A549 (cell line): ENCODE data around the gene WDFY2. TPM values are rescaled to one million over a fixed set of nuclear protein-coding genes. Genes with fewer than 3 reads are reported as not detected.

ENCODE experiments used
- ATAC-seq, 2 experiments: fragments of 200-7000 bp in 1 of 2; fragments of >200 bp in 1 of 2; cut with Nextera tagmentation in 1 of 2; cut with Tn5 transposase in 1 of 2; 3 replicates each; pipeline versions ENCODE4 v1.8.0 to v1.9.1; 2018 to 2020; ENCODE audit warnings: mild to moderate bottlenecking in 1 of 2, moderate library complexity in 1 of 2
- CTCF ChIA-PET: fragments of 300-600 bp; sonication (Branson Sonifier 250); formaldehyde crosslinking; extraction: SDS; loops from one replicate; lab custom pipeline; 2021; ENCODE audit warnings: antibody characterized with exemption, inconsistent platforms; lab: Yijun Ruan, JAX
- POLR2A ChIA-PET: fragments of 350-600 bp; formaldehyde crosslinking; extraction: SDS; loops from one replicate; lab custom pipeline; 2021; ENCODE audit warnings: antibody characterized with exemption, inconsistent platforms; lab: Yijun Ruan, JAX
- DNase-seq, 2 experiments: peaks; one replicate each; pipeline versions ENCODE4 v3.0.0 to v3.0.0-alpha.2; 2011 to 2016; ENCODE audit warnings: low read depth in 1 of 2, low spot score in 1 of 2
- FAIRE-seq: peaks from 2 replicates; lab custom pipeline; 2011; peaks lifted over from hg19 to GRCh38; lab: Jason Lieb, UNC
- H3K27ac ChIP-seq, 2 experiments: fragments of >200 bp; sonication (Bioruptor Twin); formaldehyde crosslinking; 3 replicates each; pipeline ENCODE4 v1.5.1; 2016 to 2017
- H3K4me1 ChIP-seq: fragments of >200 bp; sonication (Bioruptor Twin); formaldehyde crosslinking; 3 replicates; pipeline ENCODE4 v1.6.1; 2016
- H3K4me2 ChIP-seq: fragments of >200 bp; sonication (Bioruptor Twin); formaldehyde crosslinking; 3 replicates; pipeline ENCODE4 v1.6.1; 2016
- H3K4me3 ChIP-seq: fragments of >200 bp; sonication (Bioruptor Twin); formaldehyde crosslinking; 3 replicates; pipeline ENCODE4 v1.5.1; 2016
- H3K9me3 ChIP-seq: fragments of >200 bp; sonication (Bioruptor Twin); formaldehyde crosslinking; 3 replicates; pipeline ENCODE4 v1.6.1; 2016
- BHLHE40 ChIP-seq: IDR thresholded peaks from 2 replicates; pipeline ENCODE4 v1.6.1; 2012; ENCODE audit warnings: low read depth, low read length, inconsistent platforms
- CBX2 ChIP-seq: fragments of 200-600 bp; sonication (generic); IDR thresholded peaks from 2 replicates; pipeline ENCODE4 v1.6.1; 2016; ENCODE audit warnings: low read depth, mild to moderate bottlenecking, borderline replicate concordance
- CBX8 ChIP-seq: fragments of 200-600 bp; sonication (generic); IDR thresholded peaks from 2 replicates; pipeline ENCODE4 v1.6.1; 2016
- CHD2 ChIP-seq: fragments of 150-350 bp; IDR thresholded peaks from 2 replicates; pipeline ENCODE4 v1.6.1; 2014; ENCODE audit warnings: low read length; ENCODE audit not compliant: partially characterized antibody
- EHF ChIP-seq: fragments of 250-450 bp; sonication (Bioruptor Pico); IDR thresholded peaks from 2 replicates; pipeline ENCODE4 v1.5.0; 2020; ENCODE audit warnings: mild to moderate bottlenecking
- EHMT2 ChIP-seq: fragments of 200-600 bp; sonication (generic); IDR thresholded peaks from 2 replicates; pipeline ENCODE4 v1.6.1; 2016; ENCODE audit warnings: antibody characterized with exemption, low read depth, mild to moderate bottlenecking, moderate library complexity
- FOXS1 ChIP-seq: fragments of 250-450 bp; sonication (Bioruptor Pico); IDR thresholded peaks from 2 replicates; pipeline ENCODE4 v1.5.0; 2020; ENCODE audit warnings: mild to moderate bottlenecking, moderate library complexity
- GATA3 ChIP-seq: IDR thresholded peaks from 2 replicates; pipeline ENCODE4 v1.6.1; 2012; ENCODE audit warnings: borderline replicate concordance
- HDAC2 ChIP-seq: fragments of 200-600 bp; sonication (generic); IDR thresholded peaks from 2 replicates; pipeline ENCODE4 v1.6.1; 2016
- HEYL ChIP-seq: fragments of 250-450 bp; sonication (Bioruptor Pico); IDR thresholded peaks from 2 replicates; pipeline ENCODE4 v1.8.0; 2021; ENCODE audit warnings: mild to moderate bottlenecking, moderate library complexity
- HOXB5 ChIP-seq: fragments of 250-450 bp; sonication (Bioruptor Pico); IDR thresholded peaks from 2 replicates; pipeline ENCODE4 v1.5.0; 2020; ENCODE audit warnings: mild to moderate bottlenecking, moderate library complexity
- JUN ChIP-seq, 2 experiments: fragments of >200 bp; sonication (Bioruptor Twin); formaldehyde crosslinking; IDR thresholded peaks; 2 replicates in 1 of 2; 3 replicates in 1 of 2; pipeline ENCODE4 v1.6.1; 2016 to 2017
- KDM1A ChIP-seq: fragments of 200-600 bp; sonication (generic); IDR thresholded peaks from 2 replicates; pipeline ENCODE4 v1.6.1; 2016; ENCODE audit warnings: low read depth, mild to moderate bottlenecking
- MAFK ChIP-seq: fragments of 450-650 bp; IDR thresholded peaks from 2 replicates; pipeline ENCODE4 v1.6.1; 2014; ENCODE audit not compliant: partially characterized antibody
- MYC ChIP-seq: IDR thresholded peaks from 2 replicates; pipeline ENCODE4 v1.6.1; 2012; ENCODE audit warnings: mild to moderate bottlenecking, inconsistent platforms, low read length, improper control_type of control experiment, borderline replicate concordance
- NFE2L2 ChIP-seq: fragments of 150-350 bp; conservative IDR thresholded peaks from 2 replicates; pipeline ENCODE4 v1.6.1; 2014; ENCODE audit warnings: low read length
- NPAS2 ChIP-seq: fragments of 250-450 bp; sonication (Bioruptor Pico); IDR thresholded peaks from 2 replicates; pipeline ENCODE4 v1.8.0; 2022; ENCODE audit warnings: mild to moderate bottlenecking, moderate library complexity, borderline replicate concordance
- NR3C1 ChIP-seq: fragments of >200 bp; sonication (Bioruptor Twin); formaldehyde crosslinking; IDR thresholded peaks from 3 replicates; pipeline ENCODE4 v1.6.1; 2017
- PHF8 ChIP-seq: fragments of 200-600 bp; sonication (generic); IDR thresholded peaks from 2 replicates; pipeline ENCODE4 v1.6.1; 2016; ENCODE audit warnings: low read depth, mild to moderate bottlenecking, antibody characterized with exemption, moderate library complexity, borderline replicate concordance
- POLR2A ChIP-seq: IDR thresholded peaks from 2 replicates; pipeline ENCODE4 v1.6.1; 2012; ENCODE audit warnings: mild to moderate bottlenecking, low read length
- RAD21 ChIP-seq, 2 experiments: fragments of >200 bp in 1 of 2; sonication (Bioruptor Twin) in 1 of 2; formaldehyde crosslinking in 1 of 2; IDR thresholded peaks in 1 of 2; conservative IDR thresholded peaks in 1 of 2; 2 replicates in 1 of 2; 3 replicates in 1 of 2; pipeline ENCODE4 v1.6.1; 2012 to 2018; ENCODE audit warnings: inconsistent platforms in 1 of 2
- RCOR1 ChIP-seq: fragments of 150-350 bp; IDR thresholded peaks from 2 replicates; pipeline ENCODE4 v1.6.1; 2014; ENCODE audit warnings: antibody characterized with exemption, low read length, low read depth
- SMC3 ChIP-seq: fragments of >200 bp; sonication (Bioruptor Twin); formaldehyde crosslinking; IDR thresholded peaks from 3 replicates; pipeline ENCODE4 v1.6.1; 2018; ENCODE audit warnings: inconsistent platforms
- TP53 ChIP-seq: fragments of 250-450 bp; sonication (Bioruptor Pico); IDR thresholded peaks from 2 replicates; pipeline ENCODE4 v1.5.0; 2021; ENCODE audit warnings: mild to moderate bottlenecking, moderate library complexity
- ZFP36 ChIP-seq: fragments of 450-650 bp; IDR thresholded peaks from 2 replicates; pipeline ENCODE4 v1.6.1; 2014; ENCODE audit warnings: borderline replicate concordance; ENCODE audit not compliant: partially characterized antibody
- WGBS: methylation state at CpG from one replicate; pipeline ENCODE4 v1.1.6; 2017; ENCODE audit errors: missing lambda C conversion rate; 5-methylcytosine and 5-hydroxymethylcytosine counted together
- polyA plus RNA-seq, 4 experiments: library from polyadenylated mRNA; depleted of rRNA in 3 of 4; stranded (reverse); fragments of >200 nt; fragmentation: RNase III in 1 of 4; extraction: RNeasy Plus Mini Kit Qiagen cat#74134 plus additional on column Dnase treatment in 1 of 4; gene quantifications; 2 replicates in 3 of 4; 3 replicates in 1 of 4; pipeline ENCODE4 v1.2.3, GENCODE V29; 2011 to 2017
- TF ChIP-seq, protein P1 (sequence below): IDR thresholded peaks from 2 replicates; pipeline ENCODE4 v1.6.1; 2012
- TF ChIP-seq, protein P2 (sequence below): fragments of >200 bp; sonication (Bioruptor Twin); formaldehyde crosslinking; IDR thresholded peaks from 2 replicates; pipeline ENCODE4 v1.6.1; 2016
- TF ChIP-seq, protein P3 (sequence below): fragments of >200 bp; sonication (Bioruptor Twin); formaldehyde crosslinking; IDR thresholded peaks from 3 replicates; pipeline ENCODE4 v1.5.1; 2016
- TF ChIP-seq, protein P4 (sequence below): fragments of 250-450 bp; sonication (Bioruptor Pico); IDR thresholded peaks from 2 replicates; pipeline ENCODE4 v1.5.0; 2021; ENCODE audit warnings: mild to moderate bottlenecking, moderate library complexity, borderline replicate concordance
- TF ChIP-seq, protein P5 (sequence below): fragments of 250-450 bp; sonication (Bioruptor Pico); IDR thresholded peaks from 2 replicates; pipeline ENCODE4 v1.5.0; 2020; ENCODE audit warnings: low read depth, mild to moderate bottlenecking, moderate library complexity

Gene WDFY2
- polyA plus RNA-seq, 2 of the 4 experiments (the other 2 are of a cell fraction) = 5.2 to 8.5 TPM

DNA sequence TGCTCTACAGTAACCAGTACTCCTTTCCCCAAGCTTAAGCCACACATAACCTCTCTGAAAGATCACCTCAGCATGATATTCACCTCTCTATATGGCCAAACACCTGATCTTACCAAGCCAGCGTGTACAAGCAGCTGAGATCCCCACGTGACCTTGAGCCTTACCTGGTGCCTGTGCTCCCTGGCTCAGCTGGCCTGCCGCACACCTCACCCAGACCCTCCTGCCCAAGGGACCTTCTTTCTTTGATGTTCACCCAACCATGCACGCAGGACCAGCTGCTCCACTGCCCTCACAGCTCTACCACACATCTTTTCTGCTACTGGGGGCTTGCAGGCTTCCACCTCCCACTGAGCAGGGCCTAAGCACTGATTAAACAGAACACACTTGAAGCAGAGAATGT, 210.7 kb downstream of the WDFY2 start:
- no peak for DNase-seq
- ChIA-PET POLR2A (no interaction called here), CTCF (interaction anchor here (0.9 to 1.4 kb wide), 4 partner anchors 9 to 362 kb away, joined by 3 read pairs; no protein-coding TSS in a partner anchor)
- Histone ChIP-seq H3K4me1 (peaks cover 13% of the 10 kb centered on the region), H3K4me2 (no peak overlapping the region), H3K27ac (peak overlapping the region in 1 of 2 experiments; percentile 41; a peak in 2 of 6 replicates), H3K4me3 (no peak overlapping the region), H3K9me3 (no peaks in the 10 kb centered on the region)
- TF ChIP-seq RCOR1 (no peak), GATA3 (no peak), HDAC2 (no peak), CBX8 (no peak)
- 71% methylated on average over 4 of the region's 4 CpGs for WGBS
- no peak for ATAC-seq
- FAIRE-seq = no peak

DNA sequence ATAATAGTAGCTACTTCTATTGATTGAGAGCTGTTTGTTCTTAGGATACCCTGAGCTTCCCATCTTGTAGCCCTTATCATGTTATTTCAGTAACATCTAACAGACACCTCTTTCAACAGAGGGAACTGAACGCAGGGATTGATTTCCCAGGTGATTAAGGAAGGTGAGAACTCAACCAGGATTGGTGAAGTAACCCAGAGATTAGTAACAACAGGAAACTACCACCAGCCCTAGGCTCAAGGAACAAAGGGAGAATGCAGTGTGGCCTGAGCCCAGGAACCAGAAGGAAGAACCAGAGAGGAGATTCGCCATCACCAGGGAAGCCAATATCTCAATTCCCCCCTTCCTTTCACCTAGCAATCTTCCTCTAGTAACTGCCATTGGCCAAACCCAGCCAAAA, 211.2 kb downstream of the WDFY2 start:
- CTCF ChIA-PET = interaction anchor here (0.9 to 1.3 kb wide), 3 partner anchors 9 to 363 kb away, joined by 3 read pairs; no protein-coding TSS in a partner anchor
- H3K27ac ChIP-seq = no peak overlapping the region
- FAIRE-seq = no peak
- no peak for TF ChIP-seq JUN (IDR thresholded peaks at IDR 0.05)
- TF ChIP-seq, protein P1, sequence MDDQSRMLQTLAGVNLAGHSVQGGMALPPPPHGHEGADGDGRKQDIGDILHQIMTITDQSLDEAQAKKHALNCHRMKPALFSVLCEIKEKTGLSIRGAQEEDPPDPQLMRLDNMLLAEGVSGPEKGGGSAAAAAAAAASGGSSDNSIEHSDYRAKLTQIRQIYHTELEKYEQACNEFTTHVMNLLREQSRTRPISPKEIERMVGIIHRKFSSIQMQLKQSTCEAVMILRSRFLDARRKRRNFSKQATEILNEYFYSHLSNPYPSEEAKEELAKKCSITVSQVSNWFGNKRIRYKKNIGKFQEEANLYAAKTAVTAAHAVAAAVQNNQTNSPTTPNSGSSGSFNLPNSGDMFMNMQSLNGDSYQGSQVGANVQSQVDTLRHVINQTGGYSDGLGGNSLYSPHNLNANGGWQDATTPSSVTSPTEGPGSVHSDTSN = no peak
- no peak for TF ChIP-seq SMC3
- no peak for TF ChIP-seq HEYL (CRISPR knock-in tag)
- TF ChIP-seq CBX2 = no peak
- no peak for TF ChIP-seq BHLHE40
- TF ChIP-seq HOXB5 = no peak
- TF ChIP-seq MYC = no peak
- no peak for TF ChIP-seq ZFP36
- TF ChIP-seq, protein P2, sequence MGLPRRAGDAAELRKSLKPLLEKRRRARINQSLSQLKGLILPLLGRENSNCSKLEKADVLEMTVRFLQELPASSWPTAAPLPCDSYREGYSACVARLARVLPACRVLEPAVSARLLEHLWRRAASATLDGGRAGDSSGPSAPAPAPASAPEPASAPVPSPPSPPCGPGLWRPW = no peak
- TF ChIP-seq PHF8 = no peak
- TF ChIP-seq, protein P3, sequence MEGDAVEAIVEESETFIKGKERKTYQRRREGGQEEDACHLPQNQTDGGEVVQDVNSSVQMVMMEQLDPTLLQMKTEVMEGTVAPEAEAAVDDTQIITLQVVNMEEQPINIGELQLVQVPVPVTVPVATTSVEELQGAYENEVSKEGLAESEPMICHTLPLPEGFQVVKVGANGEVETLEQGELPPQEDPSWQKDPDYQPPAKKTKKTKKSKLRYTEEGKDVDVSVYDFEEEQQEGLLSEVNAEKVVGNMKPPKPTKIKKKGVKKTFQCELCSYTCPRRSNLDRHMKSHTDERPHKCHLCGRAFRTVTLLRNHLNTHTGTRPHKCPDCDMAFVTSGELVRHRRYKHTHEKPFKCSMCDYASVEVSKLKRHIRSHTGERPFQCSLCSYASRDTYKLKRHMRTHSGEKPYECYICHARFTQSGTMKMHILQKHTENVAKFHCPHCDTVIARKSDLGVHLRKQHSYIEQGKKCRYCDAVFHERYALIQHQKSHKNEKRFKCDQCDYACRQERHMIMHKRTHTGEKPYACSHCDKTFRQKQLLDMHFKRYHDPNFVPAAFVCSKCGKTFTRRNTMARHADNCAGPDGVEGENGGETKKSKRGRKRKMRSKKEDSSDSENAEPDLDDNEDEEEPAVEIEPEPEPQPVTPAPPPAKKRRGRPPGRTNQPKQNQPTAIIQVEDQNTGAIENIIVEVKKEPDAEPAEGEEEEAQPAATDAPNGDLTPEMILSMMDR = no peak
- no peak for TF ChIP-seq MAFK
- no peak for TF ChIP-seq EHF (CRISPR knock-in tag)
- TF ChIP-seq NPAS2 (CRISPR knock-in tag) = no peak
- no peak for TF ChIP-seq EHMT2
- no peak for TF ChIP-seq NFE2L2
- TF ChIP-seq POLR2A = no peak
- no peak for TF ChIP-seq TP53
- TF ChIP-seq NR3C1 = no peak
- TF ChIP-seq, all 56 proteins: peak for 0
- ATAC-seq = no peak
- 83% methylated on average over 2 of the region's 2 CpGs for WGBS
- no peak overlapping the region for H3K4me2 ChIP-seq
- H3K4me1 ChIP-seq = peaks cover 13% of the 10 kb centered on the region
- DNase-seq = no peak
- no peaks in the 10 kb centered on the region for H3K9me3 ChIP-seq
- no peak overlapping the region for H3K4me3 ChIP-seq
- POLR2A ChIA-PET = interaction anchor here (0.9 kb wide), 1 partner anchor 342 kb away, joined by 3 read pairs; the partner anchor contains the start of gene INTS6

DNA sequence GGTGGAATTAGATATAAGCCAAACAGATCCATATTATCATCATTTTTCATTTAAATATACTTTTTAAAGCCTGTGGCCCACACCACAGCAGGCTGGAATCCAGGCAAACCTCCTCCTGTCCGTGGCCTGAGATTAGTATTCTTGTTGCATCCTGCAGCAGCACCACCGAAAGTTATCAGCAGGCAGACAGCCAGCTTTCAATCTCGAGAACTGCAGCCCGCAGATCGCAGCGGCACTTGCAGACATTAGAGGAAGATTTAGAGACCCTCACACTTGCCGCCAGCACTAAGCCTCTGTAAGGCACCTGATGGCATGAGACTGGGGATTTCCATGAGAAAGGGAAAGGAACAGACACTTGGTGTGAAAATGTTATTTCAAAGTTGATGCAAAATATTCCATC, 212.3 kb downstream of the WDFY2 start:
- ChIA-PET CTCF (interaction anchor here (0.9 to 3.7 kb wide), 23 partner anchors 10 to 671 kb away, joined by 3 to 35 read pairs (median 5); no protein-coding TSS in a partner anchor), POLR2A (no interaction called here)
- H3K9me3 ChIP-seq = no peaks in the 10 kb centered on the region
- FAIRE-seq = no peak
- H3K4me1 ChIP-seq = peaks cover 20% of the 10 kb centered on the region
- H3K27ac ChIP-seq = no peak overlapping the region
- DNase-seq = no peak
- H3K4me3 ChIP-seq = no peak overlapping the region
- WGBS = 92% methylated on average over 3 of the region's 7 CpGs
- no peak overlapping the region for H3K4me2 ChIP-seq
- TF ChIP-seq TP53 (no peak), RAD21 (conservative IDR thresholded peaks at IDR 0.05 in 1 of 2, IDR thresholded peaks at IDR 0.05 in 1 of 2) (no peak), CHD2 (no peak), EHMT2 (no peak), FOXS1 (CRISPR knock-in tag) (no peak), POLR2A (no peak), KDM1A (no peak), MYC (no peak), CBX8 (no peak), HDAC2 (no peak), JUN (IDR thresholded peaks at IDR 0.05) (no peak)
- TF ChIP-seq, protein P4, sequence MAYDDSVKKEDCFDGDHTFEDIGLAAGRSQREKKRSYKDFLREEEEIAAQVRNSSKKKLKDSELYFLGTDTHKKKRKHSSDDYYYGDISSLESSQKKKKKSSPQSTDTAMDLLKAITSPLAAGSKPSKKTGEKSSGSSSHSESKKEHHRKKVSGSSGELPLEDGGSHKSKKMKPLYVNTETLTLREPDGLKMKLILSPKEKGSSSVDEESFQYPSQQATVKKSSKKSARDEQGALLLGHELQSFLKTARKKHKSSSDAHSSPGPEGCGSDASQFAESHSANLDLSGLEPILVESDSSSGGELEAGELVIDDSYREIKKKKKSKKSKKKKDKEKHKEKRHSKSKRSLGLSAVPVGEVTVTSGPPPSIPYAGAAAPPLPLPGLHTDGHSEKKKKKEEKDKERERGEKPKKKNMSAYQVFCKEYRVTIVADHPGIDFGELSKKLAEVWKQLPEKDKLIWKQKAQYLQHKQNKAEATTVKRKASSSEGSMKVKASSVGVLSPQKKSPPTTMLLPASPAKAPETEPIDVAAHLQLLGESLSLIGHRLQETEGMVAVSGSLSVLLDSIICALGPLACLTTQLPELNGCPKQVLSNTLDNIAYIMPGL (CRISPR knock-in tag) = no peak
- TF ChIP-seq, protein P2 = no peak
- TF ChIP-seq, protein P5, sequence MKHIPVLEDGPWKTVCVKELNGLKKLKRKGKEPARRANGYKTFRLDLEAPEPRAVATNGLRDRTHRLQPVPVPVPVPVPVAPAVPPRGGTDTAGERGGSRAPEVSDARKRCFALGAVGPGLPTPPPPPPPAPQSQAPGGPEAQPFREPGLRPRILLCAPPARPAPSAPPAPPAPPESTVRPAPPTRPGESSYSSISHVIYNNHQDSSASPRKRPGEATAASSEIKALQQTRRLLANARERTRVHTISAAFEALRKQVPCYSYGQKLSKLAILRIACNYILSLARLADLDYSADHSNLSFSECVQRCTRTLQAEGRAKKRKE = no peak
- no peak for ATAC-seq
